HepG2 (cell line): ENCODE results near the gene PRR19. TPM values are rescaled to one million over a fixed set of nuclear protein-coding genes. Genes with fewer than 3 reads are reported as not detected.
A peak's percentile ranks its signal among the peaks of the same experiment; 100 is the strongest.

Source experiments
- ATAC-seq: fragments of 200-7000 bp; cut with Tn5 transposase; 3 replicates; pipeline ENCODE4 v1.9.1; 2020; ENCODE audit warnings: mild to moderate bottlenecking, moderate library complexity
- BruUV-seq: library from RNA; stranded (reverse); fragments of 400-500 nt; replicated peaks from 2 replicates; lab custom pipeline; 2021; lab: Mats Ljungman, UMichigan
- CTCF ChIA-PET: fragments of 300-600 bp; formaldehyde crosslinking; extraction: SDS; loops from one replicate; lab custom pipeline; 2021; ENCODE audit warnings: low total read pairs, inconsistent platforms, low intra/inter-chr PET ratio; lab: Yijun Ruan, JAX
- POLR2A ChIA-PET: fragments of 350-600 bp; sonication (Branson Sonifier 250); formaldehyde crosslinking; loops from one replicate; lab custom pipeline; 2020; ENCODE audit warnings: antibody characterized with exemption, inconsistent platforms; lab: Yijun Ruan, JAX
- DNase-seq: peaks from one replicate; pipeline ENCODE4 v3.0.0-alpha.2; 2015; ENCODE audit warnings: low spot score
- FAIRE-seq: peaks from 3 replicates; lab custom pipeline; 2011; peaks lifted over from hg19 to GRCh38; lab: Jason Lieb, UNC
- H2AFZ ChIP-seq: one replicate; pipeline ENCODE4 v1.6.1; 2011; ENCODE audit warnings: low read length, inconsistent platforms
- H3K27ac ChIP-seq: fragments of 300-600 bp; 3 replicates; pipeline ENCODE4 v1.8.0; 2011; ENCODE audit warnings: mixed run types, mild to moderate bottlenecking, mixed read lengths, low read length, inconsistent platforms; ENCODE audit not compliant: insufficient read depth; ENCODE audit errors: extremely low read length
- H3K27me3 ChIP-seq, 2 experiments: fragments of 200-600 bp in 1 of 2; 2 replicates in 1 of 2; 3 replicates in 1 of 2; pipeline versions ENCODE4 v1.6.0 to v1.8.0; 2011; ENCODE audit warnings: low read length in 2 of 2, mild to moderate bottlenecking in 2 of 2, moderate library complexity in 2 of 2, inconsistent platforms in 1 of 2; ENCODE audit not compliant: insufficient read depth in 2 of 2, control insufficient read depth in 1 of 2
- H3K36me3 ChIP-seq, 2 experiments: fragments of 200-600 bp in 1 of 2; replicated peaks in 1 of 2; 2 replicates in 1 of 2; 3 replicates in 1 of 2; pipeline versions ENCODE4 v1.5.1 to v1.8.0; 2011; ENCODE audit warnings: low read length in 2 of 2, inconsistent platforms in 1 of 2; ENCODE audit not compliant: insufficient read depth in 2 of 2, control insufficient read depth in 1 of 2
- H3K4me1 ChIP-seq: 2 replicates; pipeline ENCODE4 v1.5.1; 2012; ENCODE audit warnings: low read length, inconsistent platforms; ENCODE audit not compliant: insufficient read depth
- H3K4me2 ChIP-seq: 2 replicates; pipeline ENCODE4 v1.6.0; 2011; ENCODE audit warnings: low read depth, low read length, inconsistent platforms
- H3K4me3 ChIP-seq, 3 experiments: fragments of 200-600 bp in 1 of 3; sonication (generic), shearing (Covaris generic) in 1 of 3; replicated peaks in 1 of 3; 2 replicates each; pipeline ENCODE4 v1.5.1; 2011 to 2016; ENCODE audit warnings: low read length in 3 of 3, inconsistent platforms in 2 of 3, low read depth in 2 of 3, mild to moderate bottlenecking in 2 of 3, control low read depth in 1 of 3, mixed read lengths in 1 of 3; ENCODE audit not compliant: insufficient read depth in 1 of 3
- H3K79me2 ChIP-seq: one replicate; pipeline ENCODE4 v1.6.1; 2011; ENCODE audit warnings: low read length, inconsistent platforms; ENCODE audit not compliant: insufficient read depth
- H3K9ac ChIP-seq: 2 replicates; pipeline ENCODE4 v1.6.0; 2011; ENCODE audit warnings: mild to moderate bottlenecking, low read depth, low read length, inconsistent platforms; ENCODE audit not compliant: insufficient read depth
- H3K9me3 ChIP-seq: 2 replicates; pipeline ENCODE4 v1.5.1; 2012; ENCODE audit warnings: mild to moderate bottlenecking, low read length
- H4K20me1 ChIP-seq: 2 replicates; pipeline ENCODE4 v1.6.0; 2011; ENCODE audit warnings: inconsistent platforms, mild to moderate bottlenecking, low read length, moderate library complexity; ENCODE audit not compliant: insufficient read depth
- E2F2 ChIP-seq: sonication (generic); formaldehyde crosslinking; IDR thresholded peaks from 2 replicates; pipeline ENCODE4 v1.4.0; 2020; ENCODE audit warnings: missing genetic modification reagents, borderline replicate concordance
- GABPA ChIP-seq, 2 experiments: IDR thresholded peaks; 2 replicates each; pipeline ENCODE4 v1.6.1; 2011 to 2016; ENCODE audit warnings: low read depth in 2 of 2, low read length in 1 of 2, missing biosample characterization in 1 of 2, missing genetic modification characterization in 1 of 2
- GATA4 ChIP-seq: sonication (generic); IDR thresholded peaks from 2 replicates; pipeline ENCODE4 v1.6.1; 2016; ENCODE audit warnings: antibody characterized with exemption, low read depth, borderline replicate concordance
- KDM3A ChIP-seq: IDR thresholded peaks from 2 replicates; pipeline ENCODE4 v1.6.1; 2018; ENCODE audit warnings: low read depth, missing compliant biosample characterization
- KMT2B ChIP-seq: IDR thresholded peaks from 2 replicates; pipeline ENCODE4 v1.6.1; 2016; ENCODE audit warnings: missing genetic modification reagents, missing compliant biosample characterization
- LCORL ChIP-seq, 2 experiments: fragments of 450-650 bp in 1 of 2; sonication (generic) in 1 of 2; formaldehyde crosslinking in 1 of 2; IDR thresholded peaks; 2 replicates each; pipeline versions ENCODE4 v1.5.0 to v1.6.1; 2017 to 2020; ENCODE audit warnings: antibody characterized with exemption in 1 of 2, missing genetic modification reagents in 1 of 2
- NFE2 ChIP-seq: sonication (generic); formaldehyde crosslinking; IDR thresholded peaks from 2 replicates; pipeline ENCODE4 v1.4.0; 2020; ENCODE audit warnings: missing genetic modification reagents
- RBM39 ChIP-seq: fragments of 200-400 bp; formaldehyde crosslinking; IDR thresholded peaks from one replicate; pipeline ENCODE4 v1.6.1; 2018; ENCODE audit warnings: antibody characterized with exemption, mild to moderate bottlenecking, low read depth, low read length; ENCODE audit not compliant: poor library complexity, severe bottlenecking
- U2AF2 ChIP-seq: fragments of 200-400 bp; formaldehyde crosslinking; IDR thresholded peaks from 2 replicates; pipeline ENCODE4 v1.6.1; 2017; ENCODE audit warnings: low read depth, mild to moderate bottlenecking, low read length
- XRCC5 ChIP-seq: fragments of 200-400 bp; formaldehyde crosslinking; optimal IDR thresholded peaks from 2 replicates; pipeline ENCODE3; 2017; ENCODE audit warnings: mild to moderate bottlenecking, low read length
- ZBTB1 ChIP-seq: sonication (generic); formaldehyde crosslinking; IDR thresholded peaks from 2 replicates; pipeline ENCODE4 v1.4.0; 2020; ENCODE audit warnings: missing genetic modification reagents, borderline replicate concordance
- ZMAT5 ChIP-seq: sonication (generic); formaldehyde crosslinking; IDR thresholded peaks from 2 replicates; pipeline ENCODE4 v1.5.0; 2020; ENCODE audit warnings: mild to moderate bottlenecking, low read depth, missing genetic modification reagents, borderline replicate concordance
- ZNF18 ChIP-seq: sonication (generic); formaldehyde crosslinking; IDR thresholded peaks from 2 replicates; pipeline ENCODE4 v1.8.0; 2022; ENCODE audit warnings: mild to moderate bottlenecking, missing genetic modification reagents; ENCODE audit not compliant: insufficient replicate concordance
- ZNF34 ChIP-seq: sonication (generic); formaldehyde crosslinking; IDR thresholded peaks from 2 replicates; pipeline ENCODE4 v1.4.0; 2020; ENCODE audit warnings: mild to moderate bottlenecking, missing genetic modification reagents, borderline replicate concordance
- ZNF513 ChIP-seq: sonication (generic); formaldehyde crosslinking; conservative IDR thresholded peaks from 2 replicates; pipeline ENCODE4 v1.5.0; 2020; ENCODE audit warnings: missing genetic modification reagents
- ZNF607 ChIP-seq: sonication (generic); formaldehyde crosslinking; IDR thresholded peaks from 2 replicates; pipeline ENCODE4 v1.5.1; 2020; ENCODE audit warnings: missing genetic modification reagents, mild to moderate bottlenecking, borderline replicate concordance
- ZSCAN25 ChIP-seq: sonication (generic); formaldehyde crosslinking; IDR thresholded peaks from 2 replicates; pipeline ENCODE4 v1.8.0; 2022; ENCODE audit warnings: mild to moderate bottlenecking, missing genetic modification reagents
- WGBS: methylation state at CpG from one replicate; pipeline ENCODE4 v1.1.6; 2017; ENCODE audit warnings: low lambda C conversion rate; 5-methylcytosine and 5-hydroxymethylcytosine counted together
- in situ Hi-C: cut with HindIII; loops from 2 replicates; pipeline ENCODE4 v1.10.0; 2017; ENCODE audit warnings: low pct_unique_long_range_greater_than_20kb; ENCODE audit not compliant: extremely low pct_ligation_motif_present
- intact Hi-C: fragments of 100-400 bp; cut with micrococcal nuclease; formaldehyde crosslinking; loops from one replicate; pipeline ENCODE4 v1.10.0; 2022; ENCODE audit not compliant: unreplicated experiment
- polyA plus RNA-seq, 8 experiments: library from polyadenylated mRNA; depleted of rRNA in 3 of 8; stranded (reverse) in 7 of 8; unstranded in 1 of 8; fragments of >200 nt; fragmentation: Illumina TruSeq in 4 of 8; extraction: Trizol in 4 of 8; gene quantifications; 2 replicates each; pipeline versions ENCODE4 v1.2.1 to v1.2.3, GENCODE V29; 2011 to 2016; ENCODE audit warnings: low read depth in 4 of 8, missing spikeins in 1 of 8, mixed read lengths in 1 of 8; ENCODE audit not compliant: insufficient read depth in 1 of 8
- total RNA-seq, 5 experiments: library from RNA; depleted of rRNA; stranded (reverse); fragments of >200 nt; fragmentation: Illumina TruSeq; extraction: Trizol; gene quantifications; 2 replicates each; pipeline ENCODE4 v1.2.3, GENCODE V29; 2016; ENCODE audit warnings: low read depth in 1 of 5

PRR19 gene
- total and polyA plus RNA-seq, 2 of the 13 experiments (the other 11 are each of a cell fraction or from before 2014, with no cell fraction given) = 0.21 to 0.33 TPM

- Histone ChIP-seq H3K4me3 (peak within 1 kb of the TSS; percentile 75 to 81 (median 81)), H3K9ac (peak within 1 kb of the TSS; percentile 97), H3K4me2 (peak within 1 kb of the TSS; percentile 99), H3K27ac (peak within 1 kb of the TSS; percentile 96), H4K20me1 (no peaks in the 10 kb centered on the region), H3K4me1 (peaks cover 29% of the 10 kb centered on the region), H3K9me3 (no peaks in the 10 kb centered on the region), H3K27me3 (no peaks in the 10 kb centered on the region; a peak in 1 of 5 replicates), H3K36me3 (peaks cover 2 to 11% of the 10 kb centered on the region in 2 experiments; a peak in 3 of 5 replicates), H2AFZ (peak within 1 kb of the TSS; percentile 71), H3K79me2 (peaks cover 19% of the 10 kb centered on the region)
- peak; percentile 94 for ATAC-seq
- in situ Hi-C loops = no loop called here
- ChIA-PET POLR2A (interaction anchor here (0.7 to 3.2 kb wide), 6 partner anchors 12 to 49 kb away, joined by 3 to 44 read pairs (median 4); partner anchors contain the start of gene ZNF526), CTCF (no interaction called here)
- TSS peak; percentile 95 for BruUV-seq
- DNase-seq = peak; percentile 100
- intact Hi-C loops = loop anchor here (1.0 kb wide), 3 partner anchors 12 to 25 kb away; no protein-coding TSS in a partner anchor
- FAIRE-seq = peak; percentile 99
- WGBS = 2% methylated on average over 39 of the region's 52 CpGs
- TF ChIP-seq GABPA (IDR thresholded peaks at IDR 0.05; ENCODE audit: low read depth, low read length) (peak; percentile 64), GABPA (CRISPR knock-in tag; IDR thresholded peaks at IDR 0.05; ENCODE audit: low read depth) (peak; percentile 92), ZNF607 (no peak), ZBTB1 (CRISPR knock-in tag) (no peak), LCORL (IDR thresholded peaks at IDR 0.05) (no peak), LCORL (CRISPR knock-in tag; IDR thresholded peaks at IDR 0.05) (no peak), U2AF2 (no peak), ZNF513 (CRISPR knock-in tag) (no peak), ZSCAN25 (CRISPR knock-in tag) (no peak), XRCC5 (no peak), KMT2B (CRISPR knock-in tag) (no peak; the same call in 1 of the 2 replicates), ZNF34 (CRISPR knock-in tag) (no peak), ZNF18 (CRISPR knock-in tag) (no peak), KDM3A (CRISPR knock-in tag) (no peak), RBM39 (no peak), GATA4 (no peak), E2F2 (CRISPR knock-in tag) (peak; percentile 38; the same call in 1 of the 2 replicates), NFE2 (CRISPR knock-in tag) (no peak), ZMAT5 (CRISPR knock-in tag) (no peak)
These were observed 33.0 kb upstream of the PRR19 start, which contains the start of gene CIC for GRCh38 chr19:42268704-42269477. TSS of gene CIC (plus strand) at chr19:42269252. CDS start at chr19:42271784, 2,532 bp downstream.
